GM19372 (cell line): Measurements from ENCODE around the gene SH2D4B.

ENCODE experiments used
- ATAC-seq: cut with Tn5 transposase; IDR thresholded peaks from one replicate; pipeline ENCODE4 v1.9.1; 2021; ENCODE audit warnings: mild to moderate bottlenecking, low read depth, moderate library complexity; ENCODE audit not compliant: unreplicated experiment

The SH2D4B gene

GRCh38 chr10:80664071-80664680, 126.5 kb downstream of the SH2D4B start:
- ATAC-seq: no peak

- ATAC-seq: no peak
Observed at GRCh38 chr10:80669485-80669884, 131.8 kb downstream of the SH2D4B start.

GRCh38 chr10:80670774-80671173, 133.1 kb downstream of the SH2D4B start:
- no peak for ATAC-seq

- ATAC-seq: no peak
Observed at GRCh38 chr10:80671847-80672246, 134.1 kb downstream of the SH2D4B start.

- ATAC-seq: no peak
Observed at GRCh38 chr10:80672613-80673012, 134.9 kb downstream of the SH2D4B start.

- no peak for ATAC-seq
Observed at GRCh38 chr10:80674809-80675208, 137.1 kb downstream of the SH2D4B start.

GRCh38 chr10:80681142-80681541, 143.4 kb downstream of the SH2D4B start:
- ATAC-seq: no peak

- ATAC-seq: peak; percentile 67
Observed at GRCh38 chr10:80684259-80684658, 146.6 kb downstream of the SH2D4B start.

- ATAC-seq: no peak
Observed at GRCh38 chr10:80685355-80685754, 147.7 kb downstream of the SH2D4B start.

- ATAC-seq: no peak
Observed at GRCh38 chr10:80686734-80687475, 149.2 kb downstream of the SH2D4B start.

GRCh38 chr10:80687476-80687789, 149.7 kb downstream of the SH2D4B start:
- ATAC-seq: no peak

GRCh38 chr10:80690434-80690833, 152.7 kb downstream of the SH2D4B start:
- ATAC-seq: no peak

- ATAC-seq: no peak
Observed at GRCh38 chr10:80691441-80691840, 153.7 kb downstream of the SH2D4B start.

- ATAC-seq: no peak
Observed at GRCh38 chr10:80693565-80693964, 155.9 kb downstream of the SH2D4B start.

- no peak for ATAC-seq
Observed at GRCh38 chr10:80694930-80695329, 157.2 kb downstream of the SH2D4B start.
